ENCODE results near the gene NSMCE1. TPM values are rescaled to one million over a fixed set of nuclear protein-coding genes. Genes with fewer than 3 reads are reported as not detected.

Gene NSMCE1
- total RNA-seq, 1 experiment from 2014 or later, result 65.8 TPM

DNA sequence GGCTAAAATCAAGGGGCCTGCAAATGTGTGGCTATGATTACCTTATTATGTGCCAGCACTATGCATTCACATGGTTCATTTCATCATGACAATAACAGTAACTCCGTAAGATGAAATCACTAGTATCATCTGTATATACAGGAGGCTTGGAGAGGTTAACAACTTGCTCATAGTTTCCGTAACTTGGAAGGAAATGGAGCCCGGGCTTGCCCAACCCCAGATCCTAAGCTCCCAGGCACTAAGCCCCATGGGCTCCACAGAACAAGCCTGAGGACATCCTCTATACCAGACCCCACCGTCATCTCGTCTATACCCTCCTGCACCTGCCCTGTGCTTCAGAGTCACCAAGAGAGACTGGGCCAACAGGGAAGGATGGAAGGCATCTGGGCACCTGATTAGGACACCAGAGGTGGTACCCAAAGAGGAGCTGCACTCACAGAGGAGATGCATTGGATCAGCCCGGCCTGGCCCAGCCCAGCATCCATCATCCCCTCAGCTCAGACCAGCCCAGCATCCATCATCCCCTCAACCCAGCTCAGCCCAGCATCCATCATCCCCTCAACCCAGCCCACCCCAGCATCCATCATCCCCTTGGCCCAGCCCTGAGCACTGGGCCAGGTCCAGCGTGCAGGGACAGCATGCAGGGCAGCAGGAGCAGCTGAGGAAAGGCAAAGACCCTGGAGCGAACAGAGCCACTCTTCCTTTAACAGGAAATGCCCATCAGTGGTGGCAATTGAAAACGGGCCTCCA lies 28.5 kb downstream of the NSMCE1 start:
- in situ Hi-C loops (cut with HindIII; ENCODE audit: low pct_unique_long_range_greater_than_20kb, low sequenced_read_pairs), result no loop called here
- no peak for DNase-seq (ENCODE audit: low read depth, low spot score)

- in situ Hi-C loops (cut with HindIII; ENCODE audit: low pct_unique_long_range_greater_than_20kb, low sequenced_read_pairs), result no loop called here
Observed at GRCh38 chr16:27239026-27239425, 29.5 kb downstream of the NSMCE1 start.

GRCh38 chr16:27238591-27238990 lies 30.0 kb downstream of the NSMCE1 start:
- no peak for DNase-seq (ENCODE audit: low read depth, low spot score)
- in situ Hi-C loops (cut with HindIII; ENCODE audit: low pct_unique_long_range_greater_than_20kb, low sequenced_read_pairs), result no loop called here

More at GRCh38 chr16:27239026-27239425, 29.5 kb downstream of the NSMCE1 start:
- no peak for DNase-seq (ENCODE audit: low read depth, low spot score)

DNA sequence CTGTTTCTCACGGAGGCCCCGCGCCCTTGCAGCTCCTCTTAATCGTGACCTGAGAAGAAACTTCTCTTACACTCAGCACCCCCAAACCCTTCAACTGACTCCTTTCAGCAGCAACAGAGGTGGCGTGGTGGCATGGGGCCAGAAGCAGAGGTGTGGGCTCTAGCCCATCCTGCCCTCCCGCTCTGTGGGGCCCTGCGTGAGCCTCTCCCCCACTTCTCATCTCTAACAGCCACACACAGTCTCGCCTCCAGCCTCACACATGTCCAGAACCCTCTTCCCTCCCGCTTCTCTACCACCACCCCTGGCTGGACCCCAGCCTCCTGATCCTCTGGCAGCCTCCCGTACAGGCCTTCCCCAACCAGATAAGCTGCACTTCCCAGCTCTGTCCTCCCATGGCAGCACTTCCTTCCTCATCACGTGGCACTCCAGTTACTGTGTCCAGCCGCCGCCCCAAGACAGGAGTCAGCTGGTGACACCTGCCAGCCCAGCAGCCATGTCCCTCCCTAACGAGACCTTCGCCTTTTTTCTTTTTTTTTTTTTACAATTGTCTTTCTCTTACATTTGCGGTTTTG lies 30.5 kb downstream of the NSMCE1 start:
- in situ Hi-C loops (cut with HindIII; ENCODE audit: low pct_unique_long_range_greater_than_20kb, low sequenced_read_pairs), result no loop called here
- no peak for DNase-seq (ENCODE audit: low read depth, low spot score)

GRCh38 chr16:27237219-27238015 lies 31.2 kb downstream of the NSMCE1 start:
- no peak for DNase-seq (ENCODE audit: low read depth, low spot score)
- in situ Hi-C loops (cut with HindIII; ENCODE audit: low pct_unique_long_range_greater_than_20kb, low sequenced_read_pairs), result no loop called here

DNA sequence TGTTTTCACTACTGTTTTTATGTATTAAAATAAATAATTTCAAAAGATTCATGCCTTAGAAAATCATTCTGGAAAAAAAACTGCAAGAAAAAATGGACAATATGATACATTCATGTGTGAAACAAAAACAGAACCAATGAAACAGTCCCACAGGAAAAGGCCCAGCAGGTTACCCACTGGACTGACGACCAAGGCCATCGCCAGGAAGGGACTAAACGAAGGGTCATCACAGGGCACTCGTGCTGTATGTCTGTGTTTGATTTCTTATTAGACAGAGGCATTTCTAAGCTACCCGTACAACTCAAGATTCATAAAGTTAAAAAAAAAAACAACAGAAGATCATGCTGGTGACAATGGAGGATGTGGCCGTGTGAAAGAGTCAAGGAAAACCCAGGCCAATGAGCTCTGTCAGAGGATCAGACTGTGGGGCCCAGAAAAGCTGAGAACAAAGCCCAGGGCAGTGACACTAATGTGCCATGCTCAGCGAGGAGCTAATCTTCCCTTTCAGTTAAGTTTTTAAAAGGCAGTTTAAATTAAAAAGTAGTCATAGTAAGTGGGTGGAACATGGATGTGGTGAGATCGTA lies 31.8 kb downstream of the NSMCE1 start:
- in situ Hi-C loops (cut with HindIII; ENCODE audit: low pct_unique_long_range_greater_than_20kb, low sequenced_read_pairs), result no loop called here
- no peak for DNase-seq (ENCODE audit: low read depth, low spot score)

GRCh38 chr16:27235938-27236245 lies 32.7 kb downstream of the NSMCE1 start:
- in situ Hi-C loops (cut with HindIII; ENCODE audit: low pct_unique_long_range_greater_than_20kb, low sequenced_read_pairs), result no loop called here
- no peak for DNase-seq (ENCODE audit: low read depth, low spot score)

DNA sequence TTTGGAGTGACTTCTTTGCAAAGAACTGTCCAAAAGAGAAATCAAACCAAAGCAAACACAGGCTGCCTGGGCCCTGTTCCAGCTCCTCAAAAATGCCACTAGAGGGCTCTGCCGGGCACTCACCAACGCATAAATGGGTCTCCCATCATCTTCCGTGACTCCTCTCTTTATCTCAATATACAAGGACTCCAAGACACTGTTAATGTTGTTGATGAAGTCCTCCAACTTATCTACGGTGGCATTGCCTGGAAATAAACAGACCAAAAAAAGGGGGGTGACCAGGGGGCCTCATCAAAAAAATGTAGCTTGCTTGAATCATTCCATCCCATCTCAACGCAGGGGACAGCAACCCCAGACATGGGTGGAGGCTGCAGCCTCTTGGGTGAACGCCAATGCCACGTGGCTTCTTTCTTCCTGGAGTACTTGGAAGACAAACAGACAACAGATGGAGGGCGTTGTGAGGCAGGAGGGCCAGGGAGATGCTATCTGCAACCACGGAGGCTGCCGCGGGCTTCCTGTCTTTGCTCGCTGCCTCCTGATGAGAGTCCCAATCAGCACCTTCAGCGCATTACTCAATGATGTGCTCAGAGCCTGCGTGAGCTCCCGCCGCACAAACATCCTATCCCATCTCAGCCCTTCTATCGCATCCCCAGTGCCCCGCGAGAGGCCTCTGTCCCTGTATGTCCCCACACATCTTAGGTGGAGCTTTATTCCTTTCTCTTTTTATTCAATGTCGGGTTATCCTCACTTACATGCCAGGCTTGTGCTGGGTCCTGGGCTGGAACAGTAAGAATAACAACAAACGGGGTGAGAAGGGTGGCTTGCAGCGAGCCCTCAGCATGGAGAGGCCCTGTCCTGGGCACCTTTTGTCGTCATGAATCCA lies 33.3 kb downstream of the NSMCE1 start:
- DNase-seq (ENCODE audit: low read depth, low spot score), result peak; percentile 71
- in situ Hi-C loops (cut with HindIII; ENCODE audit: low pct_unique_long_range_greater_than_20kb, low sequenced_read_pairs), result no loop called here

DNA sequence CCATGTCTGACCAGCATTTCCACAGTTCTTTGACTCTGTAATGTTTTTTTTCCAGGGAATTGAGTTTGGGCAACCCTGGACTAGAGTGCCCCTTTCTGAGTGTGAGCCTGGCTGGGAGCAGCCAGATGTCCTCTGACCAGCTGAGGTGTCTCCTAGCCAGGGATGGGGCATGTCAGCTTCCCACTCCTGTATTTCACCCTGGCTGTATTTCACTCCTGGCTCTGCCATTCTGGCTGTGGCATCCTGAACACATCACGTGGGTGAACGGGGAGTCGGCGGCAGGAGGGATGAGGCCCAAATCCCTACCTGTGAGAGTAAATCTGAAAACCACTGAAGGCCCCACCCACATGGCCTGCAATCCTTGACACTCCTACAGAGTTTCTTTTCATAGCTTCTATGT lies 34.0 kb downstream of the NSMCE1 start:
- in situ Hi-C loops (cut with HindIII; ENCODE audit: low pct_unique_long_range_greater_than_20kb, low sequenced_read_pairs), result no loop called here
- DNase-seq (ENCODE audit: low read depth, low spot score), result no peak

DNA sequence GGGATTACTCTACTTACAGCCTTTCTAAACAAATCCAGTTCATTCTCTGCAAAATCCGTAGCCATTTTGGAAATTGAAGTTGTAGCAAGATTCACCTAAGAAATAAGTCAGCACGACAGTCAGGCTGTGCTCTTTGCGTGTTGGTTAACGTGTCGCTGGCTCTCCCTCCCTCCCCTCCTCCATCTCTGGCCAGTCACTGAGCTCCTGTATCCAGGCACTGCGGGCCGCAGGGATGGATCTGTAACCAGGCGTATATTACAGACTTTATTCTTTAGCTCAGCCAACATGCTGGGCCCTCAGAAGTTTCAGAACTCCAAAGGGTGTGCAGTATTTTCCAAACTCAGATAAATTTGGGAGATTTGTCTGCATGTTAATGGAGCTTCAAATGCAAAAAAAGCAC lies 34.4 kb downstream of the NSMCE1 start:
- DNase-seq (ENCODE audit: low read depth, low spot score), result no peak
- in situ Hi-C loops (cut with HindIII; ENCODE audit: low pct_unique_long_range_greater_than_20kb, low sequenced_read_pairs), result no loop called here

DNA sequence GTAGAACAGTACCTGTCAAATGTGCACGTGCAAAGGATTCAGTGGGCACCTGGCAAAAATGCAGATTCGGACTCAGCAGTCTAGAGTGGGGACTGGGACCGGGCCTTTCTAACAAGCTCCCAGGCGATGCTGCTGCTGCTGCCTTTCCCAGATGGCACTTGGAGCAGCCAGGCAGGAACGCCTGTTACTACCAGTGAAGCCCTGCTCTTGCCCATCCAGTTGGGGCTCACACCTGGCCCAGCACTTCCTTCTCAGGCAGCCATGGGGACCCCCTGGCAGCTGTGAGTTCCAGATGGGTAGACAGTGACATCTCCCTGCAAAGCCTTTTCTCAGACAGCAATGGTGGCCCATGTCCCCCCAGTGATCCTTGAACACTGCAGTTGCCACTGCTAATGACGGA lies 34.8 kb downstream of the NSMCE1 start:
- in situ Hi-C loops (cut with HindIII; ENCODE audit: low pct_unique_long_range_greater_than_20kb, low sequenced_read_pairs), result no loop called here
- no peak for DNase-seq (ENCODE audit: low read depth, low spot score)

DNA sequence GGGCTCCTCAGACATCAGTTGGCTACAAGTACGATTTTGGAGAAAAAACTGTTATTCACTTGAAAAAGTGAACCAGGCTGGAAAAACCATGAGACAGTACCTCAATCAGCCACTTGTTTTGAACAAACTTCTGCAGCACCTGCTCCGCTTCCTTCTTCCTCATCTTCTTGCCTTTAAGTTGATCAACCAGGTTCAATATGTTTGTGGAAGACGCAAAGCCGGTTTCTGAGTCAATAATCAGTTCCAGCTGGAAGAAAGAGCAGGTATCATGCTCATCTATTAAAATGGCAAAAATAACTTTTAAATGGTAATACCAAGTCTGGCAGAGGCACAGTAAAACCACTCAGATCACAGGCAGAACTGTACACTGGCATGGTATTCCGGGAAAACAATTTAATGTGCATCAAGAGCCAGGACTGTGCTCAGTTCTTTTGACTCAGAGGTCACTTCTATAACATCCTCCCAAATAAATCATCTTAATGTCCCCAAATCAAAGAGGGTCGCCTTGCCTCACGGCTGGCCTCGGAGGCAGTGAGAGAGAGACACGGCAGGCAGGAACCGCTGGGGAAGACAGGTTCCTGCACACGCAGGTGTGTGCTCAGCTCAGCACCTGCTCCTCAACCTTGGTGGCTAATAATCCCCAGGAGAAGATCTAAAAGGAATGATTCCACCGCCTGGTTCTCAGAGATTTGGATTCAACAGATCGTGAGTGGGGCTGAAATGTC lies 35.5 kb downstream of the NSMCE1 start:
- in situ Hi-C loops (cut with HindIII; ENCODE audit: low pct_unique_long_range_greater_than_20kb, low sequenced_read_pairs), result no loop called here
- DNase-seq (ENCODE audit: low read depth, low spot score), result no peak

DNA sequence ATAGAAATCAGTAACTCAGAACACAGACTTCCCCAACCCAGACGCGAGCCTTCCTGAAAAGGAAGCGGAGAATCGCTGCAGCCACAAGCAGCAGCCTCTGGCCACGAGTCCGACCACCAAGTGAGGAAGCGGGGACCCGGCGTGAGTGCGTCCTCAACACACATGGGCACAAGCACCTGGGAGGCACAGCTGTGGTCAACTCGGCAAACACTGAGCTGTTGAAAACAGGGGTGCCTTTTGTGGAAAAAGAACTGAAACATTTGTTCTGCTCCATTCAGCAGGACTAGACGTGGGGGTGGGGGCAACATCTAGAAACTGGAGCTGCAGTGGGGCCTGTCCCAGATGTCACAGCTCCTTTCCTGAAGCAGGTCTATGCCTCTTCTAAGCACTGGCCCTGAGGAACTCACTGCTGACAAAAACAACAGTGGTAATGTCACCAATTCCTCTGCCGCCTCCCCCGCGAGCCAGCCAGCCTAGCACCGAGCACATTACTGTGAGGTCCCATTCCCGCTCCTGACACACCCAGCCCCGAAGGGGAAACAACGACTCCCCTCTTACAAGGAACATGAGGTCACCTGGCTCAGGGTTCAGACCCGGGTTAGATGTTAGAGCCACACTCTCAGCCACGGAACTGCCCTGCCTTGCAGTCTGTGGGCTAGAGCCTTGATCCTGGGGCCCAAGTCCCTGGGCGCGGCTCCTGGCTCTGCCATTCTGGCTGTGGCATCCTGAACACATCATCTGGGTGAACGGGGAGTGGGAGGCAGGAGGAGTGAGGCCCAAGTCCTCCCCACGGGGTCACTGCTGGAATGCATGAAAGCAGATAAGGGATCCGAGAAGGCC lies 36.3 kb downstream of the NSMCE1 start:
- in situ Hi-C loops (cut with HindIII; ENCODE audit: low pct_unique_long_range_greater_than_20kb, low sequenced_read_pairs), result no loop called here
- no peak for DNase-seq (ENCODE audit: low read depth, low spot score)

DNA sequence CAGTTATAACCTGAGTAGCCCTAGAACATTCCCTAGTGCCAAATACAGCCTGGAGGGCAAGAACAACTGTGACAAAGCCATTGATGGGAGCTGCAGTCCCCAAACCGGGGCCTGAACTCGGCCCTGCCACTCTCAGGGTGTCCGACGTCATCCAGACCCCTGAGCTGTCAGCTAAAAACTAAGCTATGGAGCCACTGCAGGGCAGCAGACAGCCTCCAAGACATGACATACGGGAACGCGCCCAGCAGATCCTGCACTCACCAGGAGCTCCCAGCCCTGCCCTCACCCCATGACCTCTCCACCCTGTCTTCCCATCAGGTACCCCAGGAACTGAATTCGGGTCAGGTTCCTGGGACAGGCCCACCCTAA lies 36.9 kb downstream of the NSMCE1 start:
- in situ Hi-C loops (cut with HindIII; ENCODE audit: low pct_unique_long_range_greater_than_20kb, low sequenced_read_pairs), result no loop called here
- no peak for DNase-seq (ENCODE audit: low read depth, low spot score)

- in situ Hi-C loops (cut with HindIII; ENCODE audit: low pct_unique_long_range_greater_than_20kb, low sequenced_read_pairs), result no loop called here
- no peak for DNase-seq (ENCODE audit: low read depth, low spot score)
Observed at GRCh38 chr16:27230562-27231001, 38.0 kb downstream of the NSMCE1 start.

DNA sequence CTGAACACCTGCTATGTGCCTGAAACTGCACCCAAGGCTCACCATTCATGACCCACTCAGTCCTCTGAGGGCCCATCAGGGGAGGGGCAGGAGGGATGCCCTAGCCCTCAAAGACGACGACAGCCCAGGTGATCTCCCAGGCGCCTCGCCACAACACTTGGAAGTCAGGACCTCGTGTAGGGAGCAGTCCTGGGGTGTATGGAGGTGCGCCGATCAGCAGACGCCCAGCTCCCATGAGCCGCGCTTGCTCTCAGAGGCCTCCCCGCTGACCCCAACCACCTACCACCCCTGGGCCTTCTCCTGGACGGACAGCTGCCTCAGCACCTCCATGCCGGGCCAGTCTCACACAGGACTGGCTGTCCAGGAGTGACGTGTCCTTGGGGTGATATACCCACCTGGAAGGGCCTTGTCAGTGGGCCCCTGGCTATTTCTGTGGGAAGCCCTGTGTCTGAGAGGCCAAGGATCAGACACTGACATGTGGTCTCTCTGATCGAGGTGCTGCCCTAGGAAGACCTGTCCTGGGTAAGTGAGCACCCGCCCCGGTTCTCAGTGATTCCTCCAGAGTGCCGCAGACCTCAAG lies 38.6 kb downstream of the NSMCE1 start:
- in situ Hi-C loops (cut with HindIII; ENCODE audit: low pct_unique_long_range_greater_than_20kb, low sequenced_read_pairs), result no loop called here
- no peak for DNase-seq (ENCODE audit: low read depth, low spot score)
